A549 (cell line): Measurements from ENCODE around the gene IFI27L2. TPM values are rescaled to one million over a fixed set of nuclear protein-coding genes. Genes with fewer than 3 reads are reported as not detected.
A peak's percentile ranks its signal among the peaks of the same experiment; 100 is the strongest.

Experiments
- ATAC-seq, 2 experiments: fragments of 200-7000 bp in 1 of 2; fragments of >200 bp in 1 of 2; cut with Nextera tagmentation in 1 of 2; cut with Tn5 transposase in 1 of 2; 3 replicates each; pipeline versions ENCODE4 v1.8.0 to v1.9.1; 2018 to 2020; ENCODE audit warnings: mild to moderate bottlenecking in 1 of 2, moderate library complexity in 1 of 2
- CTCF ChIA-PET: fragments of 300-600 bp; sonication (Branson Sonifier 250); formaldehyde crosslinking; extraction: SDS; loops from one replicate; lab custom pipeline; 2021; ENCODE audit warnings: antibody characterized with exemption, inconsistent platforms; lab: Yijun Ruan, JAX
- POLR2A ChIA-PET: fragments of 350-600 bp; formaldehyde crosslinking; extraction: SDS; loops from one replicate; lab custom pipeline; 2021; ENCODE audit warnings: antibody characterized with exemption, inconsistent platforms; lab: Yijun Ruan, JAX
- DNase-seq, 2 experiments: peaks; one replicate each; pipeline versions ENCODE4 v3.0.0 to v3.0.0-alpha.2; 2011 to 2016; ENCODE audit warnings: low read depth in 1 of 2, low spot score in 1 of 2
- FAIRE-seq: peaks from 2 replicates; lab custom pipeline; 2011; peaks lifted over from hg19 to GRCh38; lab: Jason Lieb, UNC
- H3K27ac ChIP-seq, 2 experiments: fragments of >200 bp; sonication (Bioruptor Twin); formaldehyde crosslinking; 3 replicates each; pipeline ENCODE4 v1.5.1; 2016 to 2017
- H3K4me1 ChIP-seq: fragments of >200 bp; sonication (Bioruptor Twin); formaldehyde crosslinking; 3 replicates; pipeline ENCODE4 v1.6.1; 2016
- H3K4me2 ChIP-seq: fragments of >200 bp; sonication (Bioruptor Twin); formaldehyde crosslinking; 3 replicates; pipeline ENCODE4 v1.6.1; 2016
- H3K4me3 ChIP-seq: fragments of >200 bp; sonication (Bioruptor Twin); formaldehyde crosslinking; 3 replicates; pipeline ENCODE4 v1.5.1; 2016
- H3K9me3 ChIP-seq: fragments of >200 bp; sonication (Bioruptor Twin); formaldehyde crosslinking; 3 replicates; pipeline ENCODE4 v1.6.1; 2016
- CEBPB ChIP-seq, 2 experiments: fragments of >200 bp in 1 of 2; sonication (Bioruptor Twin) in 1 of 2; formaldehyde crosslinking in 1 of 2; IDR thresholded peaks; 2 replicates each; pipeline ENCODE4 v1.6.1; 2012 to 2016
- EHF ChIP-seq: fragments of 250-450 bp; sonication (Bioruptor Pico); IDR thresholded peaks from 2 replicates; pipeline ENCODE4 v1.5.0; 2020; ENCODE audit warnings: mild to moderate bottlenecking
- EP300 ChIP-seq, 2 experiments: fragments of >200 bp; sonication (Bioruptor Twin); formaldehyde crosslinking; IDR thresholded peaks; 2 replicates in 1 of 2; 3 replicates in 1 of 2; pipeline ENCODE4 v1.6.1; 2016 to 2017
- FOSB ChIP-seq: fragments of 250-450 bp; sonication (Bioruptor Pico); IDR thresholded peaks from 2 replicates; pipeline ENCODE4 v1.5.0; 2020; ENCODE audit warnings: mild to moderate bottlenecking, moderate library complexity
- FOSL2 ChIP-seq, 2 experiments: fragments of 450-650 bp in 1 of 2; fragments of >200 bp in 1 of 2; sonication (Bioruptor Twin) in 1 of 2; formaldehyde crosslinking; IDR thresholded peaks; 2 replicates each; pipeline versions ENCODE4 v1.5.0 to v1.6.1; 2016 to 2020; ENCODE audit warnings: mild to moderate bottlenecking in 1 of 2, moderate library complexity in 1 of 2
- FOXS1 ChIP-seq: fragments of 250-450 bp; sonication (Bioruptor Pico); IDR thresholded peaks from 2 replicates; pipeline ENCODE4 v1.5.0; 2020; ENCODE audit warnings: mild to moderate bottlenecking, moderate library complexity
- GATA3 ChIP-seq: IDR thresholded peaks from 2 replicates; pipeline ENCODE4 v1.6.1; 2012; ENCODE audit warnings: borderline replicate concordance
- HES2 ChIP-seq: fragments of >200 bp; sonication (Bioruptor Twin); formaldehyde crosslinking; IDR thresholded peaks from 2 replicates; pipeline ENCODE4 v1.6.1; 2016
- HOXA7 ChIP-seq: fragments of 250-450 bp; sonication (Bioruptor Pico); IDR thresholded peaks from 2 replicates; pipeline ENCODE4 v1.5.0; 2020; ENCODE audit warnings: mild to moderate bottlenecking, moderate library complexity
- HOXB13 ChIP-seq: fragments of 250-450 bp; sonication (Bioruptor Pico); IDR thresholded peaks from 2 replicates; pipeline ENCODE4 v1.5.0; 2020; ENCODE audit warnings: low read depth, mild to moderate bottlenecking, moderate library complexity
- JUN ChIP-seq, 2 experiments: fragments of >200 bp; sonication (Bioruptor Twin); formaldehyde crosslinking; IDR thresholded peaks; 2 replicates in 1 of 2; 3 replicates in 1 of 2; pipeline ENCODE4 v1.6.1; 2016 to 2017
- KDM1A ChIP-seq: fragments of 200-600 bp; sonication (generic); IDR thresholded peaks from 2 replicates; pipeline ENCODE4 v1.6.1; 2016; ENCODE audit warnings: low read depth, mild to moderate bottlenecking
- MAFK ChIP-seq: fragments of 450-650 bp; IDR thresholded peaks from 2 replicates; pipeline ENCODE4 v1.6.1; 2014; ENCODE audit not compliant: partially characterized antibody
- MYC ChIP-seq: IDR thresholded peaks from 2 replicates; pipeline ENCODE4 v1.6.1; 2012; ENCODE audit warnings: mild to moderate bottlenecking, inconsistent platforms, low read length, improper control_type of control experiment, borderline replicate concordance
- RAD21 ChIP-seq, 2 experiments: fragments of >200 bp in 1 of 2; sonication (Bioruptor Twin) in 1 of 2; formaldehyde crosslinking in 1 of 2; IDR thresholded peaks in 1 of 2; conservative IDR thresholded peaks in 1 of 2; 2 replicates in 1 of 2; 3 replicates in 1 of 2; pipeline ENCODE4 v1.6.1; 2012 to 2018; ENCODE audit warnings: inconsistent platforms in 1 of 2
- RARB ChIP-seq: fragments of 250-450 bp; sonication (Bioruptor Pico); IDR thresholded peaks from 2 replicates; pipeline ENCODE4 v1.8.0; 2021; ENCODE audit warnings: mild to moderate bottlenecking, moderate library complexity
- RCOR1 ChIP-seq: fragments of 150-350 bp; IDR thresholded peaks from 2 replicates; pipeline ENCODE4 v1.6.1; 2014; ENCODE audit warnings: antibody characterized with exemption, low read length, low read depth
- REST ChIP-seq: fragments of 200-600 bp; sonication (generic); IDR thresholded peaks from 2 replicates; pipeline ENCODE4 v1.6.1; 2016; ENCODE audit warnings: antibody characterized with exemption, mild to moderate bottlenecking, moderate library complexity
- RNF2 ChIP-seq: fragments of 200-600 bp; sonication (generic); IDR thresholded peaks from 2 replicates; pipeline ENCODE4 v1.6.1; 2016; ENCODE audit warnings: low read depth, mild to moderate bottlenecking, antibody characterized with exemption, moderate library complexity, borderline replicate concordance
- SMC3 ChIP-seq: fragments of >200 bp; sonication (Bioruptor Twin); formaldehyde crosslinking; IDR thresholded peaks from 3 replicates; pipeline ENCODE4 v1.6.1; 2018; ENCODE audit warnings: inconsistent platforms
- USF2 ChIP-seq: fragments of 450-650 bp; IDR thresholded peaks from 2 replicates; pipeline ENCODE4 v1.6.1; 2014; ENCODE audit warnings: antibody characterized with exemption
- ZNF302 ChIP-seq: fragments of 250-450 bp; sonication (Bioruptor Pico); IDR thresholded peaks from 2 replicates; pipeline ENCODE4 v1.9.0; 2021; ENCODE audit warnings: inconsistent platforms, mild to moderate bottlenecking, moderate library complexity
- WGBS: methylation state at CpG from one replicate; pipeline ENCODE4 v1.1.6; 2017; ENCODE audit errors: missing lambda C conversion rate; 5-methylcytosine and 5-hydroxymethylcytosine counted together
- polyA plus RNA-seq, 4 experiments: library from polyadenylated mRNA; depleted of rRNA in 3 of 4; stranded (reverse); fragments of >200 nt; fragmentation: RNase III in 1 of 4; extraction: RNeasy Plus Mini Kit Qiagen cat#74134 plus additional on column Dnase treatment in 1 of 4; gene quantifications; 2 replicates in 3 of 4; 3 replicates in 1 of 4; pipeline ENCODE4 v1.2.3, GENCODE V29; 2011 to 2017

The IFI27L2 gene
- polyA plus RNA-seq, 2 of the 4 experiments (the other 2 are of a cell fraction), result 20.3 to 64.4 TPM

GRCh38 chr14:94142836-94143235 lies 13.4 kb upstream of the IFI27L2 start:
- Histone ChIP-seq H3K4me3 (no peak overlapping the region), H3K27ac (no peak overlapping the region), H3K4me1 (no peaks in the 10 kb centered on the region), H3K4me2 (no peak overlapping the region), H3K9me3 (no peaks in the 10 kb centered on the region)
- FAIRE-seq, result no peak
- no peak for ATAC-seq
- 6% methylated on average over 1 of the region's 1 CpG for WGBS
- CTCF ChIA-PET, result interaction anchor here (0.7 to 2.7 kb wide), 9 partner anchors 11 to 416 kb away, joined by 3 to 18 read pairs (median 3); no protein-coding TSS in a partner anchor
- POLR2A ChIA-PET, result no interaction called here
- DNase-seq, result no peak
- peak; percentile 59 for TF ChIP-seq MAFK
- no peak for TF ChIP-seq RARB (CRISPR knock-in tag)
- TF ChIP-seq FOSB, result no peak

- POLR2A ChIA-PET, result no interaction called here
- no peaks in the 10 kb centered on the region for H3K4me1 ChIP-seq
- no peak overlapping the region for H3K4me3 ChIP-seq
- no peak for FAIRE-seq
- H3K27ac ChIP-seq, result no peak overlapping the region
- no peaks in the 10 kb centered on the region for H3K9me3 ChIP-seq
- no peak for ATAC-seq
- no peak overlapping the region for H3K4me2 ChIP-seq
- CTCF ChIA-PET, result interaction anchor here (0.6 to 2.9 kb wide), 16 partner anchors 10 to 816 kb away, joined by 3 to 18 read pairs (median 4); no protein-coding TSS in a partner anchor
- no peak for DNase-seq
- TF ChIP-seq SMC3 (no peak), FOSL2 (IDR thresholded peaks at IDR 0.05) (no peak), FOSL2 (CRISPR knock-in tag; IDR thresholded peaks at IDR 0.05) (no peak), EP300 (IDR thresholded peaks at IDR 0.05) (no peak), RAD21 (conservative IDR thresholded peaks at IDR 0.05 in 1 of 2, IDR thresholded peaks at IDR 0.05 in 1 of 2) (no peak), HOXB13 (no peak), REST (no peak), FOXS1 (no peak), KDM1A (no peak), MAFK (no peak), EHF (CRISPR knock-in tag) (no peak), MYC (no peak), RCOR1 (no peak)
- TF ChIP-seq, all 56 proteins: peak for 0
- WGBS, result 28% methylated on average over 3 of the region's 3 CpGs
Observed at GRCh38 chr14:94142247-94142646, 12.8 kb upstream of the IFI27L2 start.

GRCh38 chr14:94139421-94139820 lies 10.0 kb upstream of the IFI27L2 start:
- POLR2A ChIA-PET, result no interaction called here
- FAIRE-seq, result no peak
- CTCF ChIA-PET, result interaction anchor here (0.7 to 3.9 kb wide), 9 partner anchors 9 to 680 kb away, joined by 3 to 82 read pairs (median 5); no protein-coding TSS in a partner anchor
- Histone ChIP-seq H3K4me1 (no peaks in the 10 kb centered on the region), H3K4me3 (no peak overlapping the region), H3K9me3 (no peaks in the 10 kb centered on the region), H3K27ac (no peak overlapping the region), H3K4me2 (no peak overlapping the region)
- ATAC-seq, result no peak
- no peak for DNase-seq
- TF ChIP-seq RNF2, result no peak
- 61% methylated on average over 5 of the region's 5 CpGs for WGBS

- no peak for ATAC-seq
- no peak overlapping the region for H3K4me3 ChIP-seq
- CTCF ChIA-PET, result interaction anchor here (0.7 to 3.9 kb wide), 10 partner anchors 11 to 680 kb away, joined by 3 to 82 read pairs (median 4); no protein-coding TSS in a partner anchor
- no peaks in the 10 kb centered on the region for H3K4me1 ChIP-seq
- no peaks in the 10 kb centered on the region for H3K9me3 ChIP-seq
- POLR2A ChIA-PET, result no interaction called here
- H3K27ac ChIP-seq, result no peak overlapping the region
- no peak for FAIRE-seq
- WGBS, result 36% methylated on average over 5 of the region's 5 CpGs
- H3K4me2 ChIP-seq, result no peak overlapping the region
- DNase-seq, result no peak
- TF ChIP-seq SMC3 (no peak), ZNF302 (CRISPR knock-in tag) (no peak), USF2 (no peak), HES2 (no peak), REST (no peak), FOSL2 (IDR thresholded peaks at IDR 0.05) (no peak), FOSL2 (CRISPR knock-in tag; IDR thresholded peaks at IDR 0.05) (no peak), RAD21 (conservative IDR thresholded peaks at IDR 0.05 in 1 of 2, IDR thresholded peaks at IDR 0.05 in 1 of 2) (no peak), RNF2 (no peak), JUN (IDR thresholded peaks at IDR 0.05) (no peak), CEBPB (IDR thresholded peaks at IDR 0.05) (no peak), HOXA7 (CRISPR knock-in tag) (no peak), GATA3 (no peak)
Observed at GRCh38 chr14:94139006-94139405, 9.6 kb upstream of the IFI27L2 start.
